T1000 (cell line): ENCODE data around the gene C7orf33.

ENCODE experiments used
- DNase-seq: peaks from one replicate; lab custom pipeline; 2025; ENCODE audit warnings: mixed read lengths; lab: John Stamatoyannopoulos, UW

C7orf33 gene

DNA sequence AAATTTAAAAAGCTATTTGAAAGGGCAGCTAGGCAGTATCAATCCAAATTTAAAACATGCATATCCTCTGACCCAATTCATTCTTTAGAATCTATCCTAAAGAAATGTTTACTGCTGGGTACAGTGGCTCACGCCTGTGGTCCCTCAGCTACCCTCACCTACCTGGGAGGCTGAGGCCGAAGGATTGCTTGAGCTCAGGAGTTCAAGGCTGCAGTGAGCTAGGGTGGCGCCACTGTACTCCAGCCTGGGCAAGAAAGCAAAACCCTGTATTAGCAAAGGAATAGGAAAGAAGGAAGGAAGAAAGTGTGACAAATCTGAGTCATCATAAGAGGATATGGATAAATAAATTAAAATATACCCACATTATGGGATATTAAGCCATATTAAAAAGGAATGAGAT lies 36.3 kb downstream of the C7orf33 start:
- no peak for DNase-seq

GRCh38 chr7:148628011-148628410 lies 37.4 kb downstream of the C7orf33 start:
- DNase-seq: no peak

GRCh38 chr7:148630078-148630477 lies 39.5 kb downstream of the C7orf33 start:
- DNase-seq: no peak

DNA sequence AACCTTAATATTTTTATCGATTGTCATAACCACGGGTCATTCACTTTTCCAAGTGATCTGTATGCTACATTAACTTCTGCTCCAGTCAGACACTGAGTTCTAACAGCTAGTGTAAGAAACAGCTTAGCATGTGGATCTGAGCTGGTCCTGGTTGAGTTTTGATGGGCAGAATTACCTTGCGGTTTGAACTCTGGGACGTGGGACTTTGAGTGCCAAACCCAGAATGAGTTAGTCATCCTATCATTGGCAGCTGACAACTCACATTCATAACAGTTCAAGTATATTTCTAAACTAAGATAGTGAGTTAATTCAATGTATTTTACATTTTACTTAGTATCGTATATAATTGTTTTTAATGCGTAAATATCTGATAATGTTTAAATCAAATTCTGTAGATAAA lies 43.2 kb downstream of the C7orf33 start:
- DNase-seq: no peak

GRCh38 chr7:148637094-148637493 lies 46.5 kb downstream of the C7orf33 start:
- no peak for DNase-seq

GRCh38 chr7:148645898-148646297 lies 55.3 kb downstream of the C7orf33 start:
- DNase-seq: no peak

GRCh38 chr7:148650232-148650858 lies 59.8 kb downstream of the C7orf33 start:
- no peak for DNase-seq

DNA sequence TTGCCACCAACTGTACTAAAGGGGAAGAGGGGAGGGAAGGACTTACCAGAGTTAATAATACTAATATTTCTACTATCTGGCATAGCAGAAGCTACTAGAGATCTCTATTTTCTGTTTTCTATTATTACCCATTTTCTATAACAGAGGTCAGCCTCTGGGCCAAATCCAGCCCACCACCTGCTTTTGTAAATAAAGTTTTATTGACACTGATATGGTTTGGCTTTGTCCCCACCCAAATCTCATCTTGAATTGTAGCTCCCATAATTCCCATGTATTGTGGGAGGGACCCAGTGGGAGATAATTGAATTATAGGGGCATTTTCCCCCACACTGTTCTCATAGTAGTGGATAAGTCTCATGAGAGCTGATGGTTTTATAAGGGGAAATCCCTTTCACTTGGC lies 62.2 kb downstream of the C7orf33 start:
- no peak for DNase-seq

- DNase-seq: no peak
Measured at GRCh38 chr7:148657929-148658328, 67.4 kb downstream of the C7orf33 start.

- DNase-seq: no peak
Measured at GRCh38 chr7:148661471-148661870, 70.9 kb downstream of the C7orf33 start.

DNA sequence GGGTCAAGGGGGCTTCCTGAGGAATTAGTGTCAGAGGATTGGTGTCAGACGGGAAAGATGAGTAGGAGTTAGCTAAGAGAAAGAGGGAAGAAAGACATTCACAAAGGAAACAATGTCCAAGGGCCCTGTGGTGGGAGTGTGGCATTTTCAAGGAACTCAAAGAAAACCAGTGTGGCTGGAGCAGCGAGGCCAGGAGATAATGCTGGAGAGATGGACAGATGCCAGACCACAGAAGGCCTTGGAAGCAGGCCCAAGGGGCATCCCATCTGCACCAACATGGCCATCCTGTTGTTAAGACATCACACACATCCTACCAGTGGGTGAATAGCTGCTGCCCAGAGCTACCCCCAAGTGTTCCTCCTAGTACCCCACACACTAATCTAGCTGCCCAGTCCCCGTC lies 72.1 kb downstream of the C7orf33 start:
- DNase-seq: no peak

DNA sequence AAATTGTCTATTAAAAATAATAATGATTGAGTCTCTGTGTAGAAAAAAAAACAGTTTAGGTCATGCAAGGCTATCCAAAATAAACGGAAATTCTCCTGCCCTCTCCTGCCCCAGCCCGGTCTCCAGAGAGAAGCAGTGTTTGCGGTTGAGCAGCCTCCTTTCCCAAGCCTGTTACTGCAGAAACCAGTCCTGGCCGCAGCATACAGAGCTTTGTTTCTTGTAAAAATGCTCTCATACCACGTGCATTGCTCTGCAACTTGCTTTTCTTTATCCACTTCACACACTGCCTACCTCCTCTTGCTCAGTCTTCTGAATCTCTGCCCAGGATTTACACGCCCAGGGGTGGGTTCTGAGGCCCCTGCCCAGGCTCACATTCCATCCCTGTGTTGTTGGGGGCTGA lies 73.8 kb downstream of the C7orf33 start:
- no peak for DNase-seq

- no peak for DNase-seq
Measured at GRCh38 chr7:148665221-148665620, 74.7 kb downstream of the C7orf33 start.
